Tracheal epithelial cell (primary cell): ENCODE data around the gene MON2. TPM values are rescaled to one million over a fixed set of nuclear protein-coding genes. Genes with fewer than 3 reads are reported as not detected.

Experiments
- total RNA-seq: library from RNA; depleted of rRNA; stranded (reverse); fragments of >200 nt; gene quantifications from 2 replicates; pipeline ENCODE4 v1.2.1, GENCODE V29; 2014

The MON2 gene
- 11.6 and 24.7 TPM in 2 replicates for total RNA-seq

DNA sequence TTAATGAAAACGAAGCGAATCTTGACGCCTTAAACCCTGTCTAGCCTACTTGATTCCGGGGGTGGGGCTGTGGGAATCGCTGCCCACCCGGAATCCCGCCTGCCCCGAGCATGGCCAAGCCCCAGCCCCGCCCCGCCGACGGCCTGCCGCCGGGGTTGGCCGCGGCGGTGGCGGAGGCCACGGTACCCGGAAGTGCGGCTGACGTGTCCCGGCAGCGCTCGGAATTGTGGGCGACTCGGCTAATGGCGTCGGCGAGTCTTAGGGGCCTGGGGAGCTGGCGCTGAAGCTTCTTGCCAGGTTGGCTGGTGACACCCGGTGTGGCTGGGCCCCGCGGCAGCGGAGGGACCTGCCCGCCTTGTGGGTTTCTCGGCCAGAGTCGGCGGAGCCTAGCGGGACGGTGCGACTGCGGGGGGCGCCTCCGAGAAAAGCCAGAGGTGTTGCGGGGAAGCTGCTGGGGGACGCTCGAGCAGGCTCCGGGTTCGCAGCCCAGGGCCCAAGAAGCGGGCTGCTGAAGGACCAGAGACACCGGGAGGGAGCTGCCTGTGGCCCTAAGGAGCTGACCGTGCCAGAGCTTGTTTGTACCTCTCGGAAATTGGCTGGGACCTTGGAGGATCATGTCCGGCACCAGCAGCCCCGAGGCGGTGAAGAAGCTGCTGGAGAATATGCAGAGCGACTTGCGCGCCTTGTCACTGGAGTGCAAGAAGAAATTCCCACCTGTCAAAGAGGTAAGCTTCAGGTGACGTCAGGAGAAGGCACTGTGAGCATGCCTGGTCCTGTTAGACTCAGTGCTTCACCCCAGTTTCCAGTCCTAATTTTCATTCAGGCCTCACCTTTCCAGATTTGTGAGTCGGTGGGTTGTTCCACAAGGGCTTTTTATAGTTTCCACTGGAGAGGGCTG lies at the start of gene MON2:
TSS of gene MON2 (plus strand) at position 233 of the 898 bp plus-strand sequence. CDS start at position 615, 382 bp downstream.

Other genes with a start within 250 kb of the MON2 start
- gene USP15, start 206.4 kb upstream of the MON2 start, total RNA-seq, result 41.8 and 46.5 TPM in 2 replicates